Transverse colon (tissue), 4 donors: ENCODE results near the gene HSD11B1L. TPM values are rescaled to one million over a fixed set of nuclear protein-coding genes. Genes with fewer than 3 reads are reported as not detected.

Experiments used
- DNase-seq: peaks from one replicate; pipeline ENCODE4 v3.0.0-alpha.2; 2019
- H3K27ac ChIP-seq, 4 donors: fragments of 200-600 bp; sonication (generic); 2 replicates each; pipeline ENCODE4 v1.5.1; 2016 to 2018; ENCODE audit warnings: inconsistent platforms in 4 of 4
- H3K27me3 ChIP-seq: fragments of 200-600 bp; sonication (generic); 2 replicates; pipeline ENCODE4 v1.5.1; 2017; ENCODE audit warnings: inconsistent platforms
- H3K36me3 ChIP-seq, 4 donors: fragments of 200-600 bp; sonication (generic); 2 replicates each; pipeline ENCODE4 v1.5.1; 2017 to 2019; ENCODE audit warnings: inconsistent platforms in 4 of 4
- H3K4me1 ChIP-seq, 4 donors: fragments of 200-600 bp; sonication (generic); 2 replicates each; pipeline ENCODE4 v1.5.1; 2017 to 2020; ENCODE audit warnings: inconsistent platforms in 4 of 4
- H3K4me3 ChIP-seq, 4 donors: fragments of 200-600 bp; sonication (generic); 1 replicate in 1 of 4; 2 replicates in 3 of 4; pipeline versions ENCODE4 v1.5.1 to v1.6.1; 2017 to 2019; ENCODE audit warnings: inconsistent platforms in 4 of 4
- H3K9me3 ChIP-seq, 2 donors: fragments of 200-600 bp; sonication (generic); 2 replicates each; pipeline ENCODE4 v1.5.1; 2017 to 2019; ENCODE audit warnings: inconsistent platforms in 2 of 2
- EP300 ChIP-seq: sonication (generic); formaldehyde crosslinking; IDR thresholded peaks from one replicate; pipeline ENCODE4 v1.6.1; 2017; ENCODE audit warnings: antibody characterized with exemption, low read depth
- POLR2A ChIP-seq: fragments of 450-650 bp; IDR thresholded peaks from one replicate; pipeline ENCODE4 v1.6.1; 2016; ENCODE audit warnings: antibody characterized with exemption, mild to moderate bottlenecking, moderate library complexity
- POLR2AphosphoS5 ChIP-seq, 3 donors: sonication (generic); formaldehyde crosslinking; IDR thresholded peaks; one replicate each; pipeline ENCODE4 v1.6.1; 2016; ENCODE audit warnings: antibody characterized with exemption in 3 of 3
- WGBS, 2 donors: methylation state at CpG; one replicate each; pipeline ENCODE4 v1.1.5; 2018; ENCODE audit warnings: low coverage in 1 of 2; 5-methylcytosine and 5-hydroxymethylcytosine counted together
- in situ Hi-C, 4 donors: fragments of 200-750 bp; cut with MboI; loops; one replicate each; pipeline versions ENCODE4 v1.15.0 to v1.15.1; 2017; ENCODE audit warnings: low sequenced_read_pairs in 3 of 4, low pct_ligation_motif_present in 1 of 4, low pct_unique_long_range_greater_than_20kb in 1 of 4
- intact Hi-C: fragments of 100-400 bp; cut with DNase I; formaldehyde crosslinking; loops from one replicate; pipeline ENCODE4 v1.15.1; 2023; ENCODE audit warnings: low total_unique reads
- total RNA-seq, 4 donors: library from RNA; depleted of rRNA; stranded (reverse); fragments of >200 nt; gene quantifications; one replicate each; pipeline ENCODE4 v1.1.0, GENCODE V29; 2016
- TF ChIP-seq, protein P1 (sequence below), 5 experiments: fragments of 200-600 bp in 3 of 5; fragments of 450-650 bp in 2 of 5; sonication (generic) in 3 of 5; IDR thresholded peaks; 1 replicate in 2 of 5; 2 replicates in 3 of 5; pipeline ENCODE4 v1.5.1; 2016 to 2017; ENCODE audit warnings: antibody characterized with exemption in 5 of 5, inconsistent platforms in 3 of 5, mild to moderate bottlenecking in 2 of 5, moderate library complexity in 1 of 5

HSD11B1L gene
- total RNA-seq, 4 donors from 2014 or later = 10.8 to 30.1 (median 16.6) TPM

DNA sequence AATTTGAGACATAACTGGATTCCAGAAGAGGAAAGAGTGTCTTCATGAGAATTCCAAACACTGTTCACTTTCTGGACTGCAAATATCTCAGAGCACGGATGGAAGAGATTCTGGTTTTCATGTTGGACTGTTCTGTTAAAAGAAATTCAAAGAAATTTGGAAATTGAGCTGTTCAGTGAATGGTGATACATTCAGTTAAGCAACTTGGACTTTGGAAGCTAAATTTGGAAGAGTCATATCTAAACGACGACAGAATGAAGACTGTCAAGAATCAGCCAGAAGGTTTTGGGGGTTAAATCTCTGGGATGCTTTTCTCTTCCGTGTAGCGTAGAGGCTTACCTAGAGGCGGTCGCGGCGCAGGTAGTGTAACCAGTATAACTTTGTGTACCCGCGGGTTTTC, 32.4 kb upstream of the HSD11B1L start:
- DNase-seq = no peak
- WGBS, 2 donors = 93 to 95% methylated on average over 4 to 11 of the region's 11 CpGs
- TF ChIP-seq POLR2A (no peak), POLR2AphosphoS5 (IDR thresholded peaks at IDR 0.05) (no peak), EP300 (no peak)
- TF ChIP-seq, protein P1, sequence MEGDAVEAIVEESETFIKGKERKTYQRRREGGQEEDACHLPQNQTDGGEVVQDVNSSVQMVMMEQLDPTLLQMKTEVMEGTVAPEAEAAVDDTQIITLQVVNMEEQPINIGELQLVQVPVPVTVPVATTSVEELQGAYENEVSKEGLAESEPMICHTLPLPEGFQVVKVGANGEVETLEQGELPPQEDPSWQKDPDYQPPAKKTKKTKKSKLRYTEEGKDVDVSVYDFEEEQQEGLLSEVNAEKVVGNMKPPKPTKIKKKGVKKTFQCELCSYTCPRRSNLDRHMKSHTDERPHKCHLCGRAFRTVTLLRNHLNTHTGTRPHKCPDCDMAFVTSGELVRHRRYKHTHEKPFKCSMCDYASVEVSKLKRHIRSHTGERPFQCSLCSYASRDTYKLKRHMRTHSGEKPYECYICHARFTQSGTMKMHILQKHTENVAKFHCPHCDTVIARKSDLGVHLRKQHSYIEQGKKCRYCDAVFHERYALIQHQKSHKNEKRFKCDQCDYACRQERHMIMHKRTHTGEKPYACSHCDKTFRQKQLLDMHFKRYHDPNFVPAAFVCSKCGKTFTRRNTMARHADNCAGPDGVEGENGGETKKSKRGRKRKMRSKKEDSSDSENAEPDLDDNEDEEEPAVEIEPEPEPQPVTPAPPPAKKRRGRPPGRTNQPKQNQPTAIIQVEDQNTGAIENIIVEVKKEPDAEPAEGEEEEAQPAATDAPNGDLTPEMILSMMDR (IDR thresholded peaks at IDR 0.05) = no peak
- H3K4me3 ChIP-seq = no peak overlapping the region
- no peaks in the 10 kb centered on the region for H3K4me1 ChIP-seq
- H3K36me3 ChIP-seq = peaks cover 0 to 84% (median 44%) of the 10 kb centered on the region in 4 donors
- intact Hi-C loops = no loop called here
- no peaks in the 10 kb centered on the region for H3K9me3 ChIP-seq
- no peaks in the 10 kb centered on the region for H3K27me3 ChIP-seq
- in situ Hi-C loops = no loop called here
- H3K27ac ChIP-seq = no peak overlapping the region

DNA sequence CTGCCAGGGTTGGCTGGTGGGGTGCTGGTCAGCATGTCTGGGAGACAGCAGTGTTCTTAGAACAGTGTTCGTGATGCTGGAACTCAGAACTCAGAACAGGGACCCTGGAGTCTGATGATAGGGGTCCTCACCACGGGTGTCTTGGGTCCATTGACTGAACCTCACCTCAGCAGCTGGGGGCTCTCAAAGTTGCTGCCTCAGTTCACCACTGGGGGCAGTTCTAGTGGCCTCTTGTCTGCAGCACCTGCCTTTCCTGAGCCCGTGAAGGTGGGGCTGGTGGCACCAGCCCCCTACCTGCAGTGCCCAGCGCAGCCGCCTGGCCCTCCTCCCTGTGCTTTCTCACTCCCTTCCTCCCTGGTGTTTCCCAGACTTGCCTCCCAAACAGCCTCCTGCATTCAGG, 29.5 kb upstream of the HSD11B1L start:
- no peaks in the 10 kb centered on the region for H3K4me1 ChIP-seq
- H3K27ac ChIP-seq = no peak overlapping the region
- TF ChIP-seq, protein P1 (IDR thresholded peaks at IDR 0.05) = no peak
- TF ChIP-seq POLR2A (no peak), POLR2AphosphoS5 (IDR thresholded peaks at IDR 0.05) (no peak), EP300 (no peak)
- in situ Hi-C loops (no loop called here), intact Hi-C loops (no loop called here)
- no peak for DNase-seq
- no peaks in the 10 kb centered on the region for H3K27me3 ChIP-seq
- 92% methylated on average over 5 of the region's 5 CpGs; no CpG with 5 or more reads in 1 of the 2 donors for WGBS, 2 donors
- H3K4me3 ChIP-seq = no peak overlapping the region
- H3K36me3 ChIP-seq = peaks cover 0 to 86% (median 44%) of the 10 kb centered on the region in 4 donors
- no peaks in the 10 kb centered on the region for H3K9me3 ChIP-seq

DNA sequence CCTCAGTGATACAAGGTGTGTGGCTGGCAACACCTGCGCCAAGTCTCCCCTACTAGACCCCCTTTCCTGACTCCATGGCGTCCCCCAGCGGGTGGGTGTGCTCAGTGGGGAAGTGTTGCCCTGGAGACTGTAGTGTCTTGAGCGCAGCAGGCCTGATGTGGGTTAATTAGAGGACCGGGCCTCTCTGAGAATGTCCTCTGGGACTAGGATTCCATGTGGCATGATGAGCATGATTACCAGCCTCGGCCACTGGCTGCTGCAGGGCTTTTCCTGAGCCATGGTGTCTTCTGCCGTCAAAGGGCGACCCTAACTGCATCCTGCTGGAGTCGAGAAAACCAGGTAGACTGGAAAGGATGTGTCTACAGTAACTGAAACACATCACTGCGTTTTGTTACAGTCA, 28.6 kb upstream of the HSD11B1L start:
- intact Hi-C loops = no loop called here
- in situ Hi-C loops = no loop called here
- Histone ChIP-seq H3K4me3 (no peak overlapping the region), H3K4me1 (no peaks in the 10 kb centered on the region), H3K9me3 (no peaks in the 10 kb centered on the region), H3K36me3 (peaks cover 0 to 87% (median 42%) of the 10 kb centered on the region in 4 donors), H3K27ac (no peak overlapping the region), H3K27me3 (no peaks in the 10 kb centered on the region)
- 87 to 93% methylated on average over 3 to 10 of the region's 10 CpGs for WGBS, 2 donors
- DNase-seq = no peak
- TF ChIP-seq POLR2AphosphoS5 (IDR thresholded peaks at IDR 0.05) (no peak), POLR2A (no peak), EP300 (no peak)
- TF ChIP-seq, protein P1 (IDR thresholded peaks at IDR 0.05) = no peak

DNA sequence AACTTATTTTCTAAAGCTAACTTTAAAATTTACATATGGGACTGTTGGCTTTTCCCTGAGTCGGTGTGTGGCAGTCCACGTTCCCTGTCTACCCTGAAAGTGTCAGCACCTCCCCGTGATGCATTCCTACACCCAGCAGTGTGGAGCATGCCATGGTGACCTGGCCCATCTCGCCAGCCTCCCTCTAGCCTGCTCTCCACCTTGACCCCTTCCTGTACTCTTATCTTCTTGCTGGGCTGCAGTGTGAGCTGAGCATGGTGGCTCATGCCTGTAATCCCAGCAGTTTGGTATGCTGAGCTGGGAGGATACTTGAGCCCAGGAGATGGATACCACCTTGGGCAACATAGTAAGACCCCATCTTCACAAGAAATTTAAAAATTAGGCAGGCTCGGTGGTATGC, 25.9 kb upstream of the HSD11B1L start:
- Histone ChIP-seq H3K4me1 (no peaks in the 10 kb centered on the region), H3K36me3 (peaks cover 0 to 97% (median 43%) of the 10 kb centered on the region in 4 donors), H3K27ac (no peak overlapping the region), H3K27me3 (no peaks in the 10 kb centered on the region), H3K9me3 (no peaks in the 10 kb centered on the region), H3K4me3 (no peak overlapping the region)
- intact Hi-C loops = no loop called here
- DNase-seq = no peak
- in situ Hi-C loops = no loop called here
- WGBS, 2 donors = 91% methylated on average over 5 of the region's 5 CpGs; no CpG with 5 or more reads in 1 of the 2 donors
- TF ChIP-seq, protein P1 (IDR thresholded peaks at IDR 0.05) = no peak
- TF ChIP-seq POLR2A (no peak), POLR2AphosphoS5 (IDR thresholded peaks at IDR 0.05) (no peak), EP300 (no peak)
